Kidney (tissue), 14 donors: ENCODE data around the gene PLA2G4B. TPM values are rescaled to one million over a fixed set of nuclear protein-coding genes. Genes with fewer than 3 reads are reported as not detected.

Experiments
- DNase-seq, 5 donors: peaks; one replicate each; pipeline ENCODE4 v3.0.0-alpha.2; 2013 to 2020
- FAIRE-seq: peaks from 2 replicates; lab custom pipeline; 2012; peaks lifted over from hg19 to GRCh38; lab: Jason Lieb, UNC
- H3K27ac ChIP-seq, 2 donors: one replicate each; pipeline ENCODE4 v1.7.0; 2013; ENCODE audit warnings: low read depth in 2 of 2, low read length in 2 of 2, inconsistent platforms in 1 of 2
- H3K27me3 ChIP-seq: one replicate; pipeline ENCODE4 v1.7.1; 2013; ENCODE audit warnings: low read length, inconsistent platforms; ENCODE audit not compliant: control insufficient read depth, insufficient read depth
- H3K36me3 ChIP-seq, 3 donors: one replicate each; pipeline versions ENCODE4 v1.7.0 to v1.7.1; 2013; ENCODE audit warnings: low read length in 3 of 3, control low read depth in 1 of 3, inconsistent platforms in 1 of 3; ENCODE audit not compliant: insufficient read depth in 3 of 3, control insufficient read depth in 2 of 3
- H3K4me1 ChIP-seq, 3 donors: one replicate each; pipeline versions ENCODE4 v1.7.0 to v1.7.1; 2013; ENCODE audit warnings: low read length in 3 of 3, inconsistent platforms in 1 of 3, low read depth in 1 of 3; ENCODE audit not compliant: control insufficient read depth in 2 of 3, insufficient read depth in 2 of 3
- H3K4me3 ChIP-seq, 3 donors: one replicate each; pipeline versions ENCODE4 v1.7.0 to v1.8.1; 2013; ENCODE audit warnings: low read length in 3 of 3, control low read depth in 1 of 3, inconsistent platforms in 1 of 3
- H3K9ac ChIP-seq, 3 donors: one replicate each; pipeline versions ENCODE4 v1.7.0 to v1.7.1; 2013; ENCODE audit warnings: low read length in 3 of 3, control low read depth in 1 of 3, inconsistent platforms in 1 of 3
- H3K9me3 ChIP-seq, 3 donors: one replicate each; pipeline versions ENCODE4 v1.7.0 to v1.7.1; 2013; ENCODE audit warnings: low read length in 3 of 3, control low read depth in 1 of 3, inconsistent platforms in 1 of 3; ENCODE audit not compliant: control insufficient read depth in 2 of 3, insufficient read depth in 1 of 3
- CTCF ChIP-seq: IDR thresholded peaks from 3 replicates; pipeline ENCODE4 v1.5.1; 2012; ENCODE audit warnings: mild to moderate bottlenecking, moderate library complexity, borderline replicate concordance; ENCODE audit not compliant: insufficient read depth; ENCODE audit errors: extremely low read depth
- intact Hi-C: fragments of 100-400 bp; cut with DNase I; formaldehyde crosslinking; loops from one replicate; pipeline ENCODE4 v1.11.1; 2022
- polyA plus RNA-seq: library from polyadenylated mRNA; stranded (reverse); fragments of 350-450 nt; fragmentation: Illumina TruSeq; extraction: RNeasy Lipid Tissue Mini Kit (QIAGEN cat#74804); gene quantifications from one replicate; pipeline ENCODE4 v1.2.3, GENCODE V29; 2014; ENCODE audit warnings: low read depth, low replicate concordance; ENCODE audit not compliant: insufficient read depth
- total RNA-seq: library from RNA; stranded (reverse); fragmentation: NEBNext Ultra II Directional; extraction: Animal tissue kit (Norgen Biotek cat#: 25700); gene quantifications from one replicate; pipeline ENCODE4 v1.2.1, GENCODE V29; 2021
- donor health status: control.
- donor health status: control.
- donor health status: control.
- donor health status: control.
- donor health status: control.
- donor health status: DM: yes; HTN: yes; CAD: no.
- donor health status: Normal renal cell carcinoma (clear cell type).

PLA2G4B gene
- total and polyA plus RNA-seq, 2 donors from 2014 or later = 4.8 to 8.3 TPM

DNA sequence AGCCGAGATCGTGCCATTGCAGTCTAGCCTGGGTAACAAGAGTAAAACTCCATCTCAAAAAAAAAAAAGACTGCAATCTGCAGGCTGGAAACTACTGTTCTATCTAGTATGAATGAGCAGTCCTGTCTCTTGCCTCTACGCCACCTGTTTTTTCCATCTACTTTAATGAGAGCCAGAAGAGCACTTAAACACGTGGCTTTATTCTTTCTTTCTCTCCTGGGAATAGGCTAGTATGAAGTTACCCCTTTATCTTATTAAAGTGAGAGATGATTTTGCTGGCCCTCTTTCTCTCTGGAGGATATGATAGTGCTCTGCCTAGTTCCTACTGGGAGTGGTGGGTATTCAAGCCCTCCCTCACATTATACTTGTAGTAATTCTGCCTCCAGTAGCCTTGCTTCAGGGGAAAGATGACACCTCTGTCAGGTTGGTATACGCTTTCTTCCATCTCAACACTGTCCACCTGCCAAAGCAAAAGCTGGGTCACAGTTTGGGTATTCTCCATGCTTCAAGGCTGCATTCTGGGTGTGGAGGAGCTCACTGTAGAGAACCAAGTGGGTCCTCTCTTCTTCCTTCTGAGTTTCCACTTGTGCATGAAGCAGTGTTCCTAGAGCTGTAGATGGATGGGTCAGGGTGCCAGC lies 46.5 kb upstream of the PLA2G4B start:
- Histone ChIP-seq H3K9me3 (no peaks in the 10 kb centered on the region), H3K27me3 (no peaks in the 10 kb centered on the region), H3K27ac (no peak overlapping the region), H3K36me3 (no peaks in the 10 kb centered on the region), H3K4me3 (no peak overlapping the region), H3K4me1 (peaks cover 0 to 32% (median 26%) of the 10 kb centered on the region in 3 donors), H3K9ac (no peak overlapping the region)
- DNase-seq (no peak), FAIRE-seq (no peak)
- TF ChIP-seq CTCF = no peak
- intact Hi-C loops = no loop called here

DNA sequence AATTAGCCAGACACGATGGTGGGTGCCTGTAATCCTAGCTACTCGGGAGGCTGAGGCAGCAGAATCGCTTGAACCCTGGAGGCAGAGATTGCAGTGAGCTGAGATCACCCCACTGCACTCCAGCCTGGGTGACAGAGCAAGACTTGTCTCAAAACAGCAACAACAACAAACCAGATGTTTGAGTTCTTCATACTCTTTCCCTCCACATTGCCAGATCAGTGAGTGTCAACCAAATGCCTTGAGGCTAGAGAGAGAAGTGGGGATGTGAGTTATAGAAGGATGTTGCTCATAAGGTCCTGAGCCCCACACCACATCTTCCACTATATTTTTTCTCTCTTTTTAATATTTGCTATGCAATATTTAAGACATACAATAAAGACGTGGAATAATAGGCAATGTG lies 44.6 kb upstream of the PLA2G4B start:
- Histone ChIP-seq H3K27me3 (no peaks in the 10 kb centered on the region), H3K9ac (no peak overlapping the region), H3K4me3 (no peak overlapping the region), H3K27ac (no peak overlapping the region), H3K36me3 (no peaks in the 10 kb centered on the region), H3K4me1 (peaks cover 0 to 34% (median 32%) of the 10 kb centered on the region in 3 donors), H3K9me3 (no peaks in the 10 kb centered on the region)
- no peak for FAIRE-seq
- intact Hi-C loops = no loop called here
- no peak for DNase-seq
- TF ChIP-seq CTCF = no peak

GRCh38 chr15:41795996-41796856 lies 42.4 kb upstream of the PLA2G4B start:
- no peak for TF ChIP-seq CTCF
- Histone ChIP-seq H3K27ac (peak overlapping the region; percentile 36 to 49), H3K36me3 (peaks cover 0 to 5% (median 3%) of the 10 kb centered on the region in 3 donors), H3K4me3 (no peak overlapping the region), H3K9ac (no peak overlapping the region), H3K9me3 (no peaks in the 10 kb centered on the region), H3K27me3 (no peaks in the 10 kb centered on the region), H3K4me1 (peaks cover 0 to 25% (median 17%) of the 10 kb centered on the region in 3 donors)
- intact Hi-C loops = no loop called here
- peak in 2 of 5 donors; percentile 39 to 77 for DNase-seq
- no peak for FAIRE-seq
